HepG2 (cell line): ENCODE results near the gene PIGO. TPM values are rescaled to one million over a fixed set of nuclear protein-coding genes. Genes with fewer than 3 reads are reported as not detected.

Experiments
- ATF1 ChIP-seq: IDR thresholded peaks from 2 replicates; pipeline ENCODE4 v1.6.1; 2016; ENCODE audit warnings: mild to moderate bottlenecking, control low read depth
- FOXP4 ChIP-seq: sonication (generic); formaldehyde crosslinking; IDR thresholded peaks from 2 replicates; pipeline ENCODE4 v1.4.0; 2020; ENCODE audit warnings: missing genetic modification reagents
- HOXA5 ChIP-seq: sonication (generic); formaldehyde crosslinking; IDR thresholded peaks from 2 replicates; pipeline ENCODE4 v1.4.0; 2020; ENCODE audit warnings: missing genetic modification reagents
- KLF13 ChIP-seq: sonication (generic); formaldehyde crosslinking; IDR thresholded peaks from 2 replicates; pipeline ENCODE4 v1.4.0; 2020; ENCODE audit warnings: mild to moderate bottlenecking, missing genetic modification reagents
- PRMT3 ChIP-seq: sonication (generic); formaldehyde crosslinking; IDR thresholded peaks from 2 replicates; pipeline ENCODE4 v1.8.1; 2022; ENCODE audit warnings: low read depth, mild to moderate bottlenecking, moderate library complexity, missing genetic modification reagents, borderline replicate concordance
- REST ChIP-seq, 2 experiments: IDR thresholded peaks; 2 replicates each; pipeline ENCODE4 v1.6.1; 2011 to 2012; ENCODE audit warnings: low read length in 2 of 2, borderline replicate concordance in 1 of 2, low read depth in 1 of 2, mild to moderate bottlenecking in 1 of 2, moderate library complexity in 1 of 2
- SATB2 ChIP-seq: sonication (generic); formaldehyde crosslinking; IDR thresholded peaks from 2 replicates; pipeline ENCODE4 v1.5.0; 2020; ENCODE audit warnings: missing genetic modification reagents
- SNAPC4 ChIP-seq: sonication (generic); formaldehyde crosslinking; IDR thresholded peaks from 2 replicates; pipeline ENCODE4 v1.4.0; 2020; ENCODE audit warnings: mild to moderate bottlenecking, missing genetic modification reagents
- TMF1 ChIP-seq: sonication (generic); formaldehyde crosslinking; IDR thresholded peaks from 2 replicates; pipeline ENCODE4 v1.8.1; 2022; ENCODE audit warnings: low read depth, missing genetic modification reagents
- ZNF660 ChIP-seq: sonication (generic); formaldehyde crosslinking; IDR thresholded peaks from 2 replicates; pipeline ENCODE4 v1.5.1; 2020; ENCODE audit warnings: mild to moderate bottlenecking, low read depth, missing genetic modification reagents, borderline replicate concordance
- ZXDC ChIP-seq: sonication (generic); formaldehyde crosslinking; IDR thresholded peaks from 2 replicates; pipeline ENCODE4 v1.5.0; 2020; ENCODE audit warnings: mild to moderate bottlenecking, missing genetic modification reagents
- polyA plus RNA-seq, 8 experiments: library from polyadenylated mRNA; depleted of rRNA in 3 of 8; stranded (reverse) in 7 of 8; unstranded in 1 of 8; fragments of >200 nt; fragmentation: Illumina TruSeq in 4 of 8; extraction: Trizol in 4 of 8; gene quantifications; 2 replicates each; pipeline versions ENCODE4 v1.2.1 to v1.2.3, GENCODE V29; 2011 to 2016; ENCODE audit warnings: low read depth in 4 of 8, missing spikeins in 1 of 8, mixed read lengths in 1 of 8; ENCODE audit not compliant: insufficient read depth in 1 of 8
- total RNA-seq, 5 experiments: library from RNA; depleted of rRNA; stranded (reverse); fragments of >200 nt; fragmentation: Illumina TruSeq; extraction: Trizol; gene quantifications; 2 replicates each; pipeline ENCODE4 v1.2.3, GENCODE V29; 2016; ENCODE audit warnings: low read depth in 1 of 5

PIGO gene
- total and polyA plus RNA-seq, 2 of the 13 experiments (the other 11 are each of a cell fraction or from before 2014, with no cell fraction given) = 20.5 to 26.2 TPM

GRCh38 chr9:35102769-35103659 is 6.6 kb upstream of the PIGO start, which contains the start of gene STOML2 (continued):
- TF ChIP-seq ZXDC (CRISPR knock-in tag) (peak; percentile 58; the same call in 1 of the 2 replicates), REST (IDR thresholded peaks at IDR 0.05; ENCODE audit: borderline replicate concordance in 1 of 2, low read depth in 1 of 2, low read length in 2 of 2) (peak in 1 of 2 experiments; percentile 70; a peak in 1 of 4 replicates), PRMT3 (CRISPR knock-in tag) (no peak), ATF1 (CRISPR knock-in tag) (peak; percentile 58; the same call in 1 of the 2 replicates), FOXP4 (peak; percentile 69; the same call in 1 of the 2 replicates), ZNF660 (CRISPR knock-in tag) (no peak), HOXA5 (CRISPR knock-in tag) (peak; percentile 89), TMF1 (CRISPR knock-in tag) (peak; percentile 92), SATB2 (CRISPR knock-in tag) (no peak), KLF13 (no peak), SNAPC4 (CRISPR knock-in tag) (0 out of 2 replicates have a peak, but pooled peaks have one; percentile 68)
